Upper lobe of left lung (tissue), 6 donors: ENCODE data around the gene MRPS9. TPM values are rescaled to one million over a fixed set of nuclear protein-coding genes. Genes with fewer than 3 reads are reported as not detected.

Experiments
- ATAC-seq, 2 donors: fragments of 200-7000 bp; cut with Tn5 transposase; one replicate each; pipeline ENCODE4 v1.9.1; 2022; ENCODE audit warnings: mild to moderate bottlenecking in 2 of 2, moderate library complexity in 2 of 2; ENCODE audit not compliant: low FRiP score in 2 of 2
- DNase-seq, 2 donors: peaks; one replicate each; pipeline ENCODE4 v3.0.0-alpha.2; 2019 to 2020
- H3K27ac ChIP-seq, 4 donors: fragments of 200-600 bp; sonication (generic); one replicate each; pipeline ENCODE4 v1.5.1; 2016 to 2019
- H3K27me3 ChIP-seq, 4 donors: fragments of 200-600 bp; sonication (generic); one replicate each; pipeline ENCODE4 v1.5.1; 2017 to 2019
- H3K36me3 ChIP-seq, 4 donors: fragments of 200-600 bp; sonication (generic); one replicate each; pipeline ENCODE4 v1.5.1; 2016 to 2019
- H3K4me1 ChIP-seq, 4 donors: fragments of 200-600 bp; sonication (generic); one replicate each; pipeline ENCODE4 v1.5.1; 2018 to 2019
- H3K4me3 ChIP-seq, 4 donors: fragments of 200-600 bp; sonication (generic); one replicate each; pipeline ENCODE4 v1.5.1; 2017 to 2019; ENCODE audit warnings: mild to moderate bottlenecking in 2 of 4, moderate library complexity in 1 of 4
- H3K9me3 ChIP-seq, 4 donors: fragments of 200-600 bp; sonication (generic); one replicate each; pipeline ENCODE4 v1.5.1; 2018 to 2019
- CTCF ChIP-seq, 6 experiments: fragments of 450-650 bp in 4 of 6; fragments of 200-600 bp in 2 of 6; sonication (generic) in 2 of 6; IDR thresholded peaks; one replicate each; pipeline ENCODE4 v1.5.1; 2016 to 2019; ENCODE audit warnings: antibody characterized with exemption in 6 of 6
- EP300 ChIP-seq, 4 donors: sonication (generic); formaldehyde crosslinking; IDR thresholded peaks; one replicate each; pipeline ENCODE4 v1.5.1; 2017; ENCODE audit warnings: antibody characterized with exemption in 4 of 4, control low read depth in 2 of 4
- POLR2A ChIP-seq, 4 donors: fragments of 450-650 bp; IDR thresholded peaks; one replicate each; pipeline ENCODE4 v1.5.1; 2016 to 2017; ENCODE audit warnings: antibody characterized with exemption in 4 of 4, mild to moderate bottlenecking in 2 of 4
- POLR2AphosphoS5 ChIP-seq, 2 donors: sonication (generic); formaldehyde crosslinking; IDR thresholded peaks; one replicate each; pipeline ENCODE4 v1.5.1; 2017; ENCODE audit warnings: antibody characterized with exemption in 2 of 2
- WGBS, 2 donors: methylation state at CpG; one replicate each; pipeline ENCODE4 v1.1.5; 2017 to 2018; 5-methylcytosine and 5-hydroxymethylcytosine counted together
- total RNA-seq, 6 donors: library from RNA; depleted of rRNA in 4 of 6; stranded (reverse); fragments of >200 nt in 4 of 6; gene quantifications; one replicate each; pipeline versions ENCODE4 v1.1.0 to v1.2.1, GENCODE V29; 2016 to 2021
- donor health status: DM: no; HTN: no; CAD: no; lungs with moderate emphysema.
- donor health status: DM: no; HTN: yes; CAD: no; lungs with severe emphysema.

The MRPS9 gene
- total RNA-seq, 6 donors from 2014 or later: 15.4 to 17.8 (median 17.0) TPM

- H3K27me3 ChIP-seq: no peaks in the 10 kb centered on the region
- H3K9me3 ChIP-seq: no peaks in the 10 kb centered on the region
- ATAC-seq (no peak), DNase-seq (no peak)
- no peak overlapping the region for H3K4me3 ChIP-seq
- 89 to 90% methylated on average over 1 of the region's 1 CpG for WGBS, 2 donors
- no peak overlapping the region for H3K27ac ChIP-seq
- H3K4me1 ChIP-seq: no peaks in the 10 kb centered on the region
- peaks cover 0 to 4% (median 3%) of the 10 kb centered on the region in 4 donors for H3K36me3 ChIP-seq
- TF ChIP-seq EP300 (IDR thresholded peaks at IDR 0.05) (no peak), POLR2A (IDR thresholded peaks at IDR 0.05) (no peak), CTCF (IDR thresholded peaks at IDR 0.05) (no peak), POLR2AphosphoS5 (IDR thresholded peaks at IDR 0.05) (no peak)
Observed at GRCh38 chr2:105068387-105068786, 30.5 kb downstream of the MRPS9 start.

GRCh38 chr2:105068875-105069274 is 31.0 kb downstream of the MRPS9 start:
- no peak for DNase-seq
- no peak overlapping the region for H3K27ac ChIP-seq
- 97% methylated on average over 5 of the region's 5 CpGs for WGBS, 2 donors
- H3K36me3 ChIP-seq: peaks cover 0 to 4% (median 3%) of the 10 kb centered on the region in 4 donors
- H3K9me3 ChIP-seq: no peaks in the 10 kb centered on the region
- H3K4me1 ChIP-seq: no peaks in the 10 kb centered on the region
- no peak for TF ChIP-seq CTCF (IDR thresholded peaks at IDR 0.05)
- no peak for TF ChIP-seq POLR2AphosphoS5 (IDR thresholded peaks at IDR 0.05)
- no peak for TF ChIP-seq POLR2A (IDR thresholded peaks at IDR 0.05)
- no peak for TF ChIP-seq EP300 (IDR thresholded peaks at IDR 0.05)
- no peak for ATAC-seq
- no peaks in the 10 kb centered on the region for H3K27me3 ChIP-seq
- no peak overlapping the region for H3K4me3 ChIP-seq

- TF ChIP-seq EP300 (IDR thresholded peaks at IDR 0.05) (no peak), POLR2AphosphoS5 (IDR thresholded peaks at IDR 0.05) (no peak), POLR2A (IDR thresholded peaks at IDR 0.05) (no peak)
- ATAC-seq (no peak), DNase-seq (no peak)
- Histone ChIP-seq H3K4me3 (no peak overlapping the region), H3K9me3 (no peaks in the 10 kb centered on the region), H3K36me3 (peaks cover 0 to 4% (median 3%) of the 10 kb centered on the region in 4 donors), H3K4me1 (no peaks in the 10 kb centered on the region), H3K27ac (no peak overlapping the region), H3K27me3 (no peaks in the 10 kb centered on the region)
- WGBS, 2 donors: 89 to 90% methylated on average over 7 of the region's 7 CpGs
Observed at GRCh38 chr2:105070010-105070865, 32.4 kb downstream of the MRPS9 start.

GRCh38 chr2:105071379-105071778 is 33.5 kb downstream of the MRPS9 start:
- H3K9me3 ChIP-seq: no peaks in the 10 kb centered on the region
- TF ChIP-seq CTCF (IDR thresholded peaks at IDR 0.05) (no peak), POLR2A (IDR thresholded peaks at IDR 0.05) (no peak)
- WGBS, 2 donors: 92 to 95% methylated on average over 4 of the region's 4 CpGs
- H3K27ac ChIP-seq: no peak overlapping the region
- peaks cover 0 to 4% (median 3%) of the 10 kb centered on the region in 4 donors for H3K36me3 ChIP-seq
- no peaks in the 10 kb centered on the region for H3K4me1 ChIP-seq
- DNase-seq (no peak), ATAC-seq (no peak)
- no peaks in the 10 kb centered on the region for H3K27me3 ChIP-seq
- no peak overlapping the region for H3K4me3 ChIP-seq

- Histone ChIP-seq H3K9me3 (no peaks in the 10 kb centered on the region), H3K36me3 (peaks cover 0 to 4% (median 3%) of the 10 kb centered on the region in 4 donors), H3K4me1 (no peaks in the 10 kb centered on the region), H3K4me3 (no peak overlapping the region), H3K27ac (no peak overlapping the region), H3K27me3 (no peaks in the 10 kb centered on the region)
- ATAC-seq: no peak
- DNase-seq: no peak
- TF ChIP-seq CTCF (IDR thresholded peaks at IDR 0.05): no peak
- TF ChIP-seq POLR2AphosphoS5 (IDR thresholded peaks at IDR 0.05): no peak
- no peak for TF ChIP-seq EP300 (IDR thresholded peaks at IDR 0.05)
- TF ChIP-seq POLR2A (IDR thresholded peaks at IDR 0.05): no peak
- 86 to 88% methylated on average over 2 of the region's 2 CpGs for WGBS, 2 donors
Observed at GRCh38 chr2:105072039-105072438, 34.2 kb downstream of the MRPS9 start.
